Measurements from ENCODE around the gene LCK. TPM values are rescaled to one million over a fixed set of nuclear protein-coding genes. Genes with fewer than 3 reads are reported as not detected.

Gene LCK
- total RNA-seq, 1 donor from 2014 or later = not detected

DNA sequence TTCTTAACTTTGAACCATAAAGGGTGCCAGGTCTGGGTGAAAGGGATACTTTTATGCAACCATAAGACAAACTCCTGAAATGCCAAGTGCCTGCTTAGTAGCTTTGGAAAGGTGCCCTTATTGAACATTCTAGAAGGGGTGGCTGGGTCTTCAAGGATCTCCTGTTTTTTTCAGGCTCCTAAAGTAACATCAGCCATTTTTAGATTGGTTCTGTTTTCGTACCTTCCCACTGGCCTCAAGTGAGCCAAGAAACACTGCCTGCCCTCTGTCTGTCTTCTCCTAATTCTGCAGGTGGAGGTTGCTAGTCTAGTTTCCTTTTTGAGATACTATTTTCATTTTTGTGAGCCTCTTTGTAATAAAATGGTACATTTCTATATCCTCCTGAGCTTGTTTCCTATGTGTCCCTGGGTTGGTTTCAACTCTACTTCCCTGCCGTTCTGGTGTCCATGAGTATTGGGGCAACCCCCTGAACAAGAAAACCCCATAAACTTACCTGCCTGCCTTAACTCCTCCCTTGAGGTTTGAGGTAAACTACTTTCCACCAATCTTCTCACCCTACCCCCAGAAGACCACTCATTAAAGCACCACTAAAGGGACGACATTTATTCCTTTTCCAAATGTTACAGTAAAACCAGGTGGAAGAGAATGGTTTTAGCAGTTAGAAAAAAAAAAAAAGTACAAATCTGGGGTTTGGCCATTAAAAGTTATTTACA is 82.3 kb downstream of the LCK start:
- Mint-ChIP-seq H3K36me3 (ENCODE audit: low read depth) (peaks cover 47% of the 10 kb centered on the region), H3K4me1 (peaks cover 48% of the 10 kb centered on the region), H3K27me3 (ENCODE audit: low read depth) (peaks cover 37% of the 10 kb centered on the region), H3K4me3 (peak overlapping the region; percentile 99), H3K9me3 (no peaks in the 10 kb centered on the region), H3K27ac (ENCODE audit: unreplicated experiment) (no peak overlapping the region)
- TF ChIP-seq, protein P1, sequence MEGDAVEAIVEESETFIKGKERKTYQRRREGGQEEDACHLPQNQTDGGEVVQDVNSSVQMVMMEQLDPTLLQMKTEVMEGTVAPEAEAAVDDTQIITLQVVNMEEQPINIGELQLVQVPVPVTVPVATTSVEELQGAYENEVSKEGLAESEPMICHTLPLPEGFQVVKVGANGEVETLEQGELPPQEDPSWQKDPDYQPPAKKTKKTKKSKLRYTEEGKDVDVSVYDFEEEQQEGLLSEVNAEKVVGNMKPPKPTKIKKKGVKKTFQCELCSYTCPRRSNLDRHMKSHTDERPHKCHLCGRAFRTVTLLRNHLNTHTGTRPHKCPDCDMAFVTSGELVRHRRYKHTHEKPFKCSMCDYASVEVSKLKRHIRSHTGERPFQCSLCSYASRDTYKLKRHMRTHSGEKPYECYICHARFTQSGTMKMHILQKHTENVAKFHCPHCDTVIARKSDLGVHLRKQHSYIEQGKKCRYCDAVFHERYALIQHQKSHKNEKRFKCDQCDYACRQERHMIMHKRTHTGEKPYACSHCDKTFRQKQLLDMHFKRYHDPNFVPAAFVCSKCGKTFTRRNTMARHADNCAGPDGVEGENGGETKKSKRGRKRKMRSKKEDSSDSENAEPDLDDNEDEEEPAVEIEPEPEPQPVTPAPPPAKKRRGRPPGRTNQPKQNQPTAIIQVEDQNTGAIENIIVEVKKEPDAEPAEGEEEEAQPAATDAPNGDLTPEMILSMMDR (conservative IDR thresholded peaks at IDR 0.05) = no peak
- no peak for DNase-seq (ENCODE audit: low read depth, low spot score)

DNA sequence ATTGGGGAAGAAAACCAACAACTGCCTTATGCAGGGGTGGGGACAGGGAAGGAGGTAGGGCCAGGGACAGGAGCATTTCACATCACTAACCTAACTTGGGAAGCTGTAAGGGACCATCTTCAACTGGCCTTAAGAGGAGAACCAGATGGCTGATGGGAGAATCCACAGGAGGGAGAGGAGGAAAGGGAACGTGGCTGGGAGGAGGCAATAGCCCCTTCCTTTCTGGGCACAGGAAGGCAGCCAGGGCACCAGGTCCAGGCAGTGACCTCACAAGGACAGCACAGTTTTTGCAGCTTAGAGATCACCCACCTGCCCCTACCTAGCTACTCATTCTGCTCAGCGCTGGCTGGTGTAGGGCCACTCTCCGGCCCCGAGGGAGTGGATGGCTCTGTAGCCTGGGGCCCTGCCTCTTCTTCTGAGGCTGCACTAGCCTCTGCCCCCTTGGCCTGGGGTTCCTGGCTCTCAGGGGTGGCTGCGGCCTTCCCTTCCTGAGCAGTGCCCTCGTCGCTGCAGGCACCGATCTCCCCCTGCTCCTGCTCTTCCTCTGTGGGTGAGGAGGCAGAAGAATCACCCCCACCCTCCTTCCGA is 83.3 kb downstream of the LCK start:
- TF ChIP-seq, protein P1 (conservative IDR thresholded peaks at IDR 0.05) = no peak
- Mint-ChIP-seq H3K9me3 (no peaks in the 10 kb centered on the region), H3K4me3 (peak overlapping the region; percentile 99), H3K27ac (ENCODE audit: unreplicated experiment) (peak overlapping the region; percentile 99), H3K4me1 (peaks cover 58% of the 10 kb centered on the region), H3K36me3 (ENCODE audit: low read depth) (peaks cover 42% of the 10 kb centered on the region), H3K27me3 (ENCODE audit: low read depth) (peaks cover 39% of the 10 kb centered on the region)
- no peak for DNase-seq (ENCODE audit: low read depth, low spot score)

DNA sequence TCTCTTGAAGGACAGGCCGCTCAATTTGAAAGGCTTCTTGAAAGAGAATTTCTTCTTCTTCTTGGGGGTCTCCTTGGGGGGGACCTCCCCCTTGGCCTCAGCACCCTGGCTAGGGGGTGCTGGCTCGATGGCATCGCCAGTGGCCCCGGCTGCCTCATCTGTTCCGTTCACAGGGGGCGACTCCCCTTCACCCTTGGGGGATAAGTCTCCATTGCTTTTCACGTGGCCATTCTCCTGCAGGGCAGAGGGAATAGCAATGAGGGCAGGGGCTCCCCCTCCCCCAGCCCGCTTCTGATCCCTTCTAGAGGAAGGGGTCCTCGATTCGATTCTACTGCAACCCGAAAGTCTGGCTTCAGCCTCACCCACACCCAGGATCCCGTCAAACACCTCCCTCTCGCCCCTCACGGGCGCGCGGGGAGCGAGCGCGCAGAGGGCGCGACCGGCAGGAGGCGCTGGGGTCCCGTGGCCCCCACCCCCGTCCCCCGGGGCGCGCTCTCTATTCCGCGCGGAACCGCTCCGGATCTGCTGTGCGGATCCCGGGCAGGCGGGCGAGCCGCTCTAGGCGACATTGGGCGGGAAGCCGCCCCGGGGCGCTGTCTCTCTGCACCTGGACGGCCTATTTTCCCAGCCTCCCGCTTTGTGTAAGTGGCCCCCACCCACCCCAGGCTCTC is 83.9 kb downstream of the LCK start:
- peak overlapping the region; percentile 99 for H3K4me3 Mint-ChIP-seq
- H3K36me3 Mint-ChIP-seq (ENCODE audit: low read depth) = peaks cover 37% of the 10 kb centered on the region
- peaks cover 35% of the 10 kb centered on the region for H3K27me3 Mint-ChIP-seq (ENCODE audit: low read depth)
- H3K9me3 Mint-ChIP-seq = no peaks in the 10 kb centered on the region
- peak overlapping the region; percentile 99 for H3K27ac Mint-ChIP-seq (ENCODE audit: unreplicated experiment)
- DNase-seq (ENCODE audit: low read depth, low spot score) = peak; percentile 48
- peaks cover 64% of the 10 kb centered on the region for H3K4me1 Mint-ChIP-seq
- TF ChIP-seq, protein P1 (conservative IDR thresholded peaks at IDR 0.05) = peak; percentile 70

- Mint-ChIP-seq H3K27me3 (ENCODE audit: low read depth) (peaks cover 35% of the 10 kb centered on the region), H3K36me3 (ENCODE audit: low read depth) (peaks cover 36% of the 10 kb centered on the region), H3K4me1 (peaks cover 69% of the 10 kb centered on the region), H3K27ac (ENCODE audit: unreplicated experiment) (no peak overlapping the region), H3K9me3 (no peaks in the 10 kb centered on the region), H3K4me3 (peak overlapping the region; percentile 99)
- TF ChIP-seq, protein P1 (conservative IDR thresholded peaks at IDR 0.05) = no peak
- DNase-seq (ENCODE audit: low read depth, low spot score) = no peak
Observed at GRCh38 chr1:32335535-32335789, 84.4 kb downstream of the LCK start.

Other genes starting within 250 kb of the LCK start
- 292 and 299 TPM in 2 replicates for gene KHDRBS1, start 237.4 kb upstream of the LCK start, total RNA-seq
- 34.8 and 36.0 TPM in 2 replicates for gene TMEM39B, start 178.3 kb upstream of the LCK start, total RNA-seq
- 63.6 and 70.0 TPM in 2 replicates for gene KPNA6, start 143.2 kb upstream of the LCK start, total RNA-seq
- 70.3 and 70.7 TPM in 2 replicates for gene TXLNA, start 71.6 kb upstream of the LCK start, total RNA-seq
- 16.7 and 21.2 TPM in 2 replicates for gene CCDC28B, start 50.7 kb upstream of the LCK start, total RNA-seq
- gene IQCC, start 45.6 kb upstream of the LCK start, total RNA-seq = 7.3 and 7.8 TPM in 2 replicates
- not detected in 2 replicates for gene DCDC2B, start 42.2 kb upstream of the LCK start, total RNA-seq
- 21.3 and 22.5 TPM in 2 replicates for gene TMEM234, start 28.9 kb upstream of the LCK start, total RNA-seq
- gene EIF3I, start 28.9 kb upstream of the LCK start, total RNA-seq = 190 and 192 TPM in 2 replicates
- gene FAM167B, start 4.0 kb upstream of the LCK start, total RNA-seq = 0.66 and 1.5 TPM in 2 replicates
- 128 and 130 TPM in 2 replicates for gene HDAC1, start 40.8 kb downstream of the LCK start, total RNA-seq
- gene MARCKSL1, start 85.0 kb downstream of the LCK start, total RNA-seq = 943 and 952 TPM in 2 replicates
- gene FAM229A, start 111.2 kb downstream of the LCK start, total RNA-seq = 7.1 and 7.7 TPM in 2 replicates
- 2.2 and 2.7 TPM in 2 replicates for gene TSSK3, start 111.3 kb downstream of the LCK start, total RNA-seq
- gene BSDC1, start 143.2 kb downstream of the LCK start, total RNA-seq = 38.6 and 41.5 TPM in 2 replicates
- 3.1 and 3.3 TPM in 2 replicates for gene ZBTB8B, start 213.8 kb downstream of the LCK start, total RNA-seq

Data from neural crest cell (in vitro differentiated cells).